GM18498 (cell line): Measurements from ENCODE around the gene SNRNP25.
A peak's percentile ranks its signal among the peaks of the same experiment; 100 is the strongest.

Source experiments
- ATAC-seq: cut with Tn5 transposase; IDR thresholded peaks from one replicate; pipeline ENCODE4 v1.9.1; 2021; ENCODE audit warnings: mild to moderate bottlenecking, moderate library complexity; ENCODE audit not compliant: unreplicated experiment

Gene SNRNP25

GRCh38 chr16:77273-77806 lies 23.7 kb downstream of the SNRNP25 start:
- ATAC-seq = peak; percentile 23

DNA sequence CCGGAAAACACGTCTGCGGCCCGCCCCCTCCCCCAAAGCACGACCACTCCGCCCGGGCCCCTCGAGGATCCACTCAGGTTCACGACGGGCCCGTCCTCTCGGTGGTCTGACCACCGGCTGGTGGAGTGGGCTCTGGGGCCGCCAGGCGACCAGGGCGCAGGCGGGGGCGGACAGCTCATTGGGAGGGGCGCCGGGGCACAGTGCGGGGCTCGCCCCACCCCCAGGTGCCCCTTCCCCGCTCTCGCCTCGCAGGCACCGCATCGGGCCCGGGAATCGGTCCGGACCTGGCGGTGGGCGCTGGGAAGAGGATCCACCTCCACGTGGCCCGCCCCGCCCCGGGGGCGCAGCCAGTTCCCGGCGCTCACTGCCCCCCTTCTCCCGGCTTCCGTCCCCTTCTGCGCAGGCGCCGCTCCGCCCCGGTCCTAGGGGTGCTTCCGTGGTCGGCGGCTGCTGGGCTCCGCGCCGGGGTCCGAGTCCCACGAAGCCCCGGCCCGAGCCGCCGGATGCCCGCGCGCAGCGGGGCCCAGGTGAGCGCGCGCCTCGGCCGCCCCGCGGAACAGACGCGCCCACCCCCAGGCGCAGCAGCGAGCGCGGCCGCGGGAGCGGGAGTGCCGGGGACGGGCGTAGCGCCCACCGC lies 24.3 kb downstream of the SNRNP25 start, which contains the start of gene MPG:
Gene MPG, plus strand, starts transcription at position 419 of the 637 bp plus-strand sequence. Its CDS starts 85 bp downstream, at position 504.
- ATAC-seq = peak; percentile 84

DNA sequence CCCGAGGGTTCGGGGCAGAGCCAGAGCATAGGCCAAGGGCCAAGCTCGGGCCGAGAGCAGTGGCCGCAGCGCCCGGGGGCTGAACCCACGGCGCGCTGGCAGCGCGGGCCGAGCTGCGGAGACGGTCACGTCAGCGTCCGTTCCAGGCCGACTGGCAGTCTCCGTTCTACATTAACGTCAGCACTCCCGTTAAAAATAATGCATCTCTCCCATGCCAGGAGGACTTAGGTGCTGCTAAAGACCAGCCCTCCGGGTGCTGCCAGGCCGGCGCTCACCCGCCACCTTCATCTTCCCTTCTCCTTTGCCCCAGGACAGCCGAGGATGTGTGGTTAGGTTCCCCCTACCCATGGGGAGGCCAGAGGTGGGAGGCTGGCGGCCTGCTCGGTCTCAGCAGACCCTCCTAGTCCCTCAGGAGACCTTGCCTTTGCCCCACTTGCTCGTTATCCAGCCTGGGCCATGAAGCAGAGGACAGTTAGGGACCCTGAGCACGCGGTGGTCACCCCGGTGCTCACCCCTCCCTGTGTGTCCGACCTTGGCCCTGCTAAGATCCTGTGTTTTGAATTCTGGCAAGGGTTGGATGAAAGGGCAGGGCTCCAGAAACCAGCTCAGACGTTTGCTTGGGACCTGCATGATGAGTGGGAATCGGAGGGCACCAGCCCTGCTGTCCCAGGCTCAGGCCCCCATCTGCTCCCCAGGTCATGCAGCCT lies 25.0 kb downstream of the SNRNP25 start:
- ATAC-seq = peak; percentile 29

GRCh38 chr16:79151-80054 lies 25.8 kb downstream of the SNRNP25 start:
- no peak for ATAC-seq

DNA sequence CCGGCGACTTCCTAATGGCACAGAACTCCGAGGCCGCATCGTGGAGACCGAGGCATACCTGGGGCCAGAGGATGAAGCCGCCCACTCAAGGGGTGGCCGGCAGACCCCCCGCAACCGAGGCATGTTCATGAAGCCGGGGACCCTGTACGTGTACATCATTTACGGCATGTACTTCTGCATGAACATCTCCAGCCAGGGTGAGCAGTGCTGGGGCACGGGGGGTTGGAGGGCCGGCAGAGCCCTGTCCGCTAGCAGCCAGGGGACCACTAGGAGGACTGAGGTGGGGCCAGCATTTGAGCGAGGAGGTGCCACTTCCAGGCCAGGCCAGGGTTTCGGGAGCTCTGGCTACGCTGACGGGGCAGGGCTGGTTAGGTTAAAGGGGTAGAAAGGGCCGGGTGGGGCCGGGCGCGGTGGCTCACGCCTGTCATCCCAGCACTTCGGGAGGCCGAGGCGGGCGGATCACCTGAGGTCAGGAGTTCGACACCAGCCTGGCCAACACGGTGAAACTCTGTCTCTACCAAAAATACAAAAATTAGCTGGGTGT lies 29.5 kb downstream of the SNRNP25 start:
- no peak for ATAC-seq

DNA sequence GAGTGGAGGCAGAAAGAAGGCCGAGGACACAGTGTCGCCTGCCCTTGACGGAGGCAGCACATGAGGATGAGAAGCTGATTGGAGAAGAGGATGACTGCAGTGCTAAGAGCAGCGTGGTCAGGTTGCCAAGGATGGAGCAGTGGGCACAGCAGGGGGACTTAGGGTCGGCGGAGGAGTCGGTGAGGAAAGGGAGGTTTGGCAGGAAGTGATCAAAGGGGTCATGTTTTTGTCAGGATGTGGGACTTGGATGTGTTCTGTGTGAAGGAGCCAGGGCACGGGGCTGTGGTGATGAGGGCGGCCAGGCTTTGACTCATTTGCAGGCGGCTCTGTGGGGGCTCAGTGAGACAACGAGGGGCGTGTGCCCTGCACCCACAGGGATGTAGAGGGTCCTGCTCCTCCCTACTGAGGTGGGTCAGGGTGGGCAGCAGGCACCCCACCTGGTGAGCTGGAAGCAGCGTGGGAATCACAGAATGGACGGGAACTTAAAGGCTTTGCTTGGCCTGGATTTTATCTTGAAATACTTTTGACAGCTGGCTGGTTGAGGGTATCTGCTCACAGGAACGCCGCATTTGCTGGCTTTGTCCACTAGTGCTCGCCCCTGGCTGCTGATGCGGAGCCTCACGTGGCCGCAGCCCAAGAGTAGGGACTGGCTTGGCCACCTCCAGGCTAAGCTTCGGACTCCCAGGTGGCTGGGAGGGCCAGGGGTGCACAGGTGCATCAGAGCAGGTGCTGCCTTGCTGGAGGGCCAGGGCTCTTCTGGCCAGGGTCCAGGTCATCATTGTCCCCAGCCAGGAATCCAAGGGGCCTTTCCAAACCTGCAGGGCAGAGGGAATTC lies 30.4 kb downstream of the SNRNP25 start:
- ATAC-seq = peak; percentile 12

- ATAC-seq = peak; percentile 65
Observed at GRCh38 chr16:84718-85406, 31.2 kb downstream of the SNRNP25 start.

DNA sequence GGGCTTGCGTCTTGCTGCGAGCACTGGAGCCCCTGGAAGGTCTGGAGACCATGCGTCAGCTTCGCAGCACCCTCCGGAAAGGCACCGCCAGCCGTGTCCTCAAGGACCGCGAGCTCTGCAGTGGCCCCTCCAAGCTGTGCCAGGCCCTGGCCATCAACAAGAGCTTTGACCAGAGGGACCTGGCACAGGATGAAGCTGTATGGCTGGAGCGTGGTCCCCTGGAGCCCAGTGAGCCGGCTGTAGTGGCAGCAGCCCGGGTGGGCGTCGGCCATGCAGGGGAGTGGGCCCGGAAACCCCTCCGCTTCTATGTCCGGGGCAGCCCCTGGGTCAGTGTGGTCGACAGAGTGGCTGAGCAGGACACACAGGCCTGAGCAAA lies 31.8 kb downstream of the SNRNP25 start:
- no peak for ATAC-seq

- ATAC-seq = no peak
Observed at GRCh38 chr16:85865-86264, 32.2 kb downstream of the SNRNP25 start.

- ATAC-seq = no peak
Observed at GRCh38 chr16:86483-86952, 32.9 kb downstream of the SNRNP25 start.

GRCh38 chr16:88613-89012 lies 35.0 kb downstream of the SNRNP25 start:
- ATAC-seq = no peak

DNA sequence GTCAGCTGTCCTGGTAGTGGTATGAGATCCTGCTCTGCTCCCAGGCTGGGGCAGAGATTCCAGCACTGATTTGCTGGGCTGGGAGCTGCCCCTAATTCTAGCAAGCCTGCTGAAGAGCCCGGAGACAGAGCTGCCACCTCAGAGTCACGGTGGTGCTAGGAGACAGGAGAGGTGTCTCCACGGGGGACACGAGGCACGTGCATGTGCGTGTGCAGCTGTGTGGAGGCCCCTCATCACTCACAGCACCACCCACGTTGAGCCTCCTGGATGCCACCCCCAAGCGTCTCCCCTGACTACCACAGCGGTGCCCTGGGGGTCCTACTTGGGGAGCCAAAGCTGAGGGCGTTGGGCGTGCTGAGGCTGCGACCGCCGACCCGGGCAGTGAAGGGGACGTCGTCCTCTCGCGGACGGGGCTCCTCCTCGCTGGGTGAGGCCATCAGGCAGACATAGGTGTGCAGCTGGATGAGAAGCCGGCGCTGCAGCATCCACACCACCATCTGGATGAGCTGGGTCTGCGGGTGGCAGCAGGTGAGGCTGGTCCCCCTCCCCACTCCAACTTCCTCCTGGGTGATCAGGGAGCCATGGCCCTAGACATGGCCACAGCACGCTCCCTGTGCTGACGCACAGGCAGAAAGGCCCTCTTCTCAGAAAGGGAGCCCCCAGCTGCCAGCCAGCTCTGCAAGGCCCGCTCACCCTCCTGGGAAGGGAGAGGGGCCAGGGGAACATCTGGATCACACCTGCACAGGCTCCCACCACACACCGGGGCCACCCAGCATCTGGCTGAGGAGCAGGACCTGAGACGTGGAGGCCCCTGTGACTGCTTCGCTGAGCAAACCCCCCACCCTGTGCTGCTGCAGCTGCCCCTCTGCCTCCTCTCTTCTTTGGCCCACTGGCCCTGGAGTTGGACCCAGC lies 36.0 kb downstream of the SNRNP25 start:
- no peak for ATAC-seq

DNA sequence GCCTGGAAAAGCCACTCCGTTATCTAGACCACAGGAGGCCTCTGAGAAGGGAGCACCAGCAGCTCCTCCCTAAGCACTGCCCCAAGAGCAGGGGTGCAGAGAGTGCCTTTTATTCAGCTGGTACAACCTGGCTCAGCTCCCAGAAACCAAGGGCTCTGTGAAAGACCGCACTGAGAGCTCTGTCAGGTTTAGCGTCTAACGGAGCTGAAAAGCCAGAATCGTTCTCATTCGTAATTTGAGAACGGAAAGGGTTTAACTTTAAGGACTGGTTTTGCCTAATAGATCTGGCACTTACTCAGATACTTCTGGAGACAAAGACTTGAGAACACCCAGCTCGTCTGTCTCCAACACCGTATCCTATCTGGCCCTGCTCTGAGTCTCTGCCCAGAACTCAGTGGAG lies 37.9 kb downstream of the SNRNP25 start:
- ATAC-seq = no peak

- ATAC-seq = no peak
Observed at GRCh38 chr16:92431-93339, 39.1 kb downstream of the SNRNP25 start.

GRCh38 chr16:94918-95265 lies 41.3 kb downstream of the SNRNP25 start:
- ATAC-seq = no peak

GRCh38 chr16:96935-97381 lies 43.3 kb downstream of the SNRNP25 start:
- ATAC-seq = peak; percentile 80

DNA sequence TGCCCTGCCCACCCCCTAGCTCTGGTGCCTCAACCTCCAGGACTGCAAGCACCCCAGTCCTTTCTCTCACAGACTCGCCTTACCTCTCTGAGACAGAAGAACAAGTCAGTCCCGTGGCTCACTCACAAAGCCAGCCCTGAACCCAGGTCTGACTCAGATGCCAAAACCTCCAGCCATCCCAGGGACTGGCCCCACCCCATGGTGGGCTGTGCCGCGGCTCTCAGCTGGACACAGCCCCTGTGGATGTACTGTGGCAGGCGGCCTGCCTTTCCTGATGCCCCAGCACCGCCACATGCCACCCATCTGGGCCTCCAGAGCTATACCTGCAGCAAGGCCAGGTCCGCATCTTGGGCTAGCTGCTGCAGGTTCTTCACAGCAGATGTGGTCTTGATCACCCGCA lies 44.2 kb downstream of the SNRNP25 start:
- ATAC-seq = no peak
